PFSK-1 (cell line): Measurements from ENCODE around the gene MUC20.

ENCODE experiments used
- FOXP2 ChIP-seq: optimal IDR thresholded peaks from 2 replicates; pipeline ENCODE3; 2011; ENCODE audit warnings: borderline replicate concordance, control low read depth, inconsistent platforms; ENCODE audit not compliant: insufficient read depth; ENCODE audit errors: extremely low read length, extremely low read depth
- POLR2AphosphoS5 ChIP-seq: IDR thresholded peaks from 2 replicates; pipeline ENCODE4 v1.6.1; 2012; ENCODE audit warnings: low read depth, mild to moderate bottlenecking, control low read depth, low read length, moderate library complexity
- SIN3A ChIP-seq: IDR thresholded peaks from 2 replicates; pipeline ENCODE4 v1.6.1; 2012; ENCODE audit warnings: mild to moderate bottlenecking, low read length, moderate library complexity, borderline replicate concordance; ENCODE audit not compliant: insufficient read depth
- TAF1 ChIP-seq: IDR thresholded peaks from 2 replicates; pipeline ENCODE4 v1.6.1; 2012; ENCODE audit warnings: low read length, control low read depth, borderline replicate concordance; ENCODE audit not compliant: insufficient read depth
- TF ChIP-seq, protein P1 (sequence below), 2 experiments: IDR thresholded peaks; 2 replicates each; pipeline versions ENCODE4 v1.6.1 to v1.8.0; 2011 to 2012; ENCODE audit warnings: low read depth in 2 of 2, low read length in 2 of 2, control low read depth in 1 of 2, inconsistent platforms in 1 of 2, mild to moderate bottlenecking in 1 of 2, moderate library complexity in 1 of 2; ENCODE audit not compliant: insufficient read depth in 1 of 2

Gene MUC20

GRCh38 chr3:195692781-195693427, 27.9 kb upstream of the MUC20 start:
- TF ChIP-seq FOXP2 (no peak), SIN3A (no peak), TAF1 (no peak), POLR2AphosphoS5 (no peak)

DNA sequence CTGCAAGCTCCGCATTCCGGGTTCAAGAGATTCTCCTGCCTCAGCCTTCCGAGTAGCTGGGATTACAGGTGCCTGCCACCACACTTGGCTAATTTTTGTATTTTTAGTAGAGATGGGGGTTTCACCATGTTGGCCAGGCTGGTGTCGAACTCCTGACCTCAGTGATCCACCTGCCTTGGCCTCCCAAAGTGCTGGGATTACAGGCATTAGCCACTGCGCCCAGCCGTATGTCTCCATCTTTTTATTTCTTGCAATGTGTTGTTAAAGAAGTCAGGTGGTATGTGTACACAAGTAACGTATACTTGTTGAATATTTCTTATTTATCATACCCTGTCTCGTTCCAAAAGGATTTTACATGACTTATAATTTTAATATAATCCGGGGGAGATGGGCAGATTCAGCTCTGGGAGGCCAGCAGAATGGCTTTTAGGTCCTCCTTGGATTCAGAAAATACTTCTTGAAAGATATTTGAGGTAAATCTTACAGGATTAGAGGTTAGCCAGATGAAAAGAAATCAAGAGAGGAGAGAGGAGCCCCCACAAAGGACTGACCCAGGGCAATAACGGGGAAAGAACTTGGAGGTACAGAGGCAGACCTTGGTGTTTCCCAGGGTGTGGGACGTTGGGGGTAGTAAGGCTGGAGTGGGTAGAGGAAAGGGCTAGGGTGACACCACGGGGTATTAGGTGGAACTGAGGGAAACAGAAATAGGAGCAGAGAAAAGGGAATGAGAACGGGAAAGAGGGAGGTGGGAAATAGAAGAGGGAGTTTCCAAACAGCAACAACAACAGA, 27.2 kb upstream of the MUC20 start:
- TF ChIP-seq FOXP2 = no peak
- TF ChIP-seq SIN3A = no peak
- TF ChIP-seq TAF1 = no peak
- TF ChIP-seq POLR2AphosphoS5 = no peak
- TF ChIP-seq, protein P1, sequence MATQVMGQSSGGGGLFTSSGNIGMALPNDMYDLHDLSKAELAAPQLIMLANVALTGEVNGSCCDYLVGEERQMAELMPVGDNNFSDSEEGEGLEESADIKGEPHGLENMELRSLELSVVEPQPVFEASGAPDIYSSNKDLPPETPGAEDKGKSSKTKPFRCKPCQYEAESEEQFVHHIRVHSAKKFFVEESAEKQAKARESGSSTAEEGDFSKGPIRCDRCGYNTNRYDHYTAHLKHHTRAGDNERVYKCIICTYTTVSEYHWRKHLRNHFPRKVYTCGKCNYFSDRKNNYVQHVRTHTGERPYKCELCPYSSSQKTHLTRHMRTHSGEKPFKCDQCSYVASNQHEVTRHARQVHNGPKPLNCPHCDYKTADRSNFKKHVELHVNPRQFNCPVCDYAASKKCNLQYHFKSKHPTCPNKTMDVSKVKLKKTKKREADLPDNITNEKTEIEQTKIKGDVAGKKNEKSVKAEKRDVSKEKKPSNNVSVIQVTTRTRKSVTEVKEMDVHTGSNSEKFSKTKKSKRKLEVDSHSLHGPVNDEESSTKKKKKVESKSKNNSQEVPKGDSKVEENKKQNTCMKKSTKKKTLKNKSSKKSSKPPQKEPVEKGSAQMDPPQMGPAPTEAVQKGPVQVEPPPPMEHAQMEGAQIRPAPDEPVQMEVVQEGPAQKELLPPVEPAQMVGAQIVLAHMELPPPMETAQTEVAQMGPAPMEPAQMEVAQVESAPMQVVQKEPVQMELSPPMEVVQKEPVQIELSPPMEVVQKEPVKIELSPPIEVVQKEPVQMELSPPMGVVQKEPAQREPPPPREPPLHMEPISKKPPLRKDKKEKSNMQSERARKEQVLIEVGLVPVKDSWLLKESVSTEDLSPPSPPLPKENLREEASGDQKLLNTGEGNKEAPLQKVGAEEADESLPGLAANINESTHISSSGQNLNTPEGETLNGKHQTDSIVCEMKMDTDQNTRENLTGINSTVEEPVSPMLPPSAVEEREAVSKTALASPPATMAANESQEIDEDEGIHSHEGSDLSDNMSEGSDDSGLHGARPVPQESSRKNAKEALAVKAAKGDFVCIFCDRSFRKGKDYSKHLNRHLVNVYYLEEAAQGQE (IDR thresholded peaks at IDR 0.05; ENCODE audit: insufficient read depth in 1 of 2, low read depth in 2 of 2, low read length in 2 of 2) = no peak

DNA sequence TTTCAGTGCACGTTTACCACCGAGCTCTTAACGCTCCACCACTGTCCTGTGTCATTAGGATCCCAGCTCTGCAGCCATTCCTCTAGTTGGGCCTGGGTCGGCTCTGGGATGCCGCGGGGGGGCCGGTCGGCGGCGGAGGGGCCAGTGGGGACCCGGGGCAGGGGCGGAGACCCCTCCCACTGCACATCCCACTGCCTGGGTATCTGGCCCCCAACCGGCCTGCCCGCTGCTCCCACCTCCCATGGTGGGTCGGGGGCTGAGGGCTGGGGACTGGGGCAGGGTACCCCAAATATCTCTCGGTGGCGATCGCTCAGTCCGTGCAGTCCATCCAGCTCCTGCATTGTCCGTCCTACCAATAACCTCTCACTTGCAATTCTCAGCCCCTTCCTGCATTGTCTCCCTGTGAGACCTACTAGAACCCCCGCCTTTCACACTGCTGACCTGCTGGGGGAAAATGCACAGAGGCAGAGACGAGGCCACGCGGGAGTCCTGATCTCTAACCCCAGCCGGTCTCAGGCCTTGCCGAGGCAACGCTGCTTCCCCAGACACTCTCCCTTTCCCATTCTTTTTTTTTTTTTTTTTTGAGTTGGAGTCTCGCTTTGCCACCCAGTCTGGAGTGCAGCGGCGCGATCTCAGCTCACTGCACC, 24.0 kb upstream of the MUC20 start:
- TF ChIP-seq, protein P1 (IDR thresholded peaks at IDR 0.05; ENCODE audit: insufficient read depth in 1 of 2, low read depth in 2 of 2, low read length in 2 of 2) = no peak
- TF ChIP-seq POLR2AphosphoS5 = no peak
- TF ChIP-seq FOXP2 = no peak
- no peak for TF ChIP-seq SIN3A
- no peak for TF ChIP-seq TAF1

- TF ChIP-seq, protein P1 (IDR thresholded peaks at IDR 0.05; ENCODE audit: insufficient read depth in 1 of 2, low read depth in 2 of 2, low read length in 2 of 2) = no peak
- TF ChIP-seq FOXP2 (no peak), TAF1 (no peak), POLR2AphosphoS5 (no peak), SIN3A (no peak)
Observed at GRCh38 chr3:195697582-195698324, 23.0 kb upstream of the MUC20 start.

DNA sequence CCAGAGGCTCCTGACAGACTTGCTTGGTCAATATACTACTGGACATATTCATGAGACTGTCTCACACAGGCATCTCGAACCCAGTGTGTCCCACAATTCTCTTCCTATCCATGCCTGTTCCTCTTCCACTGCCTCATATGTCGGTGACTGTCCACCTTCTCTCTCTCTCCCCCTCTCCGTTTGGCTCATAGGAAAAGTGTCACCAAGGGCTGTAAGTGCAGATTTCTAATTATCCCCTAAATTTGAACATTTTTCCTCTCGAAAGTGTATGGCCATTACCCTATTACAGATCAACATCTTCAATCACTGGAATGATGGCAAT, 22.5 kb upstream of the MUC20 start:
- no peak for TF ChIP-seq TAF1
- TF ChIP-seq SIN3A = no peak
- no peak for TF ChIP-seq FOXP2
- TF ChIP-seq POLR2AphosphoS5 = no peak
- TF ChIP-seq, protein P1 (IDR thresholded peaks at IDR 0.05; ENCODE audit: insufficient read depth in 1 of 2, low read depth in 2 of 2, low read length in 2 of 2) = no peak
